IMR-90 (cell line): Measurements from ENCODE around the gene CIITA. TPM values are rescaled to one million over a fixed set of nuclear protein-coding genes. Genes with fewer than 3 reads are reported as not detected.
A peak's percentile ranks its signal among the peaks of the same experiment; 100 is the strongest.

Experiments
- ATAC-seq: fragments of 200-7000 bp; cut with Tn5 transposase; 2 replicates; pipeline ENCODE4 v1.9.1; 2020; ENCODE audit warnings: low read depth, mild to moderate bottlenecking, moderate library complexity
- BruUV-seq: library from RNA; stranded (reverse); fragments of 400-500 nt; replicated peaks from 2 replicates; lab custom pipeline; 2021; lab: Mats Ljungman, UMichigan
- CTCF ChIA-PET: fragments of 300-600 bp; formaldehyde crosslinking; extraction: SDS; loops from one replicate; lab custom pipeline; 2021; ENCODE audit warnings: antibody characterized with exemption; lab: Yijun Ruan, JAX
- POLR2A ChIA-PET: fragments of 300-600 bp; sonication (Branson Sonifier 250); formaldehyde crosslinking; loops from one replicate; lab custom pipeline; 2022; ENCODE audit warnings: antibody characterized with exemption; ENCODE audit not compliant: unreplicated experiment; lab: Charles Lee
- DNase-seq: peaks from one replicate; pipeline ENCODE4 v3.0.0; 2013
- H2AFZ ChIP-seq: replicated peaks from 2 replicates; pipeline ENCODE3; 2013; ENCODE audit warnings: low read length, mild to moderate bottlenecking; ENCODE audit not compliant: poor library complexity
- H2AK5ac ChIP-seq: 2 replicates; pipeline ENCODE4 v1.6.1; 2013; ENCODE audit warnings: low read depth, low read length, inconsistent platforms
- H2AK9ac ChIP-seq: replicated peaks from 2 replicates; pipeline ENCODE3; 2013; ENCODE audit warnings: mild to moderate bottlenecking, low read depth, low read length, moderate library complexity; ENCODE audit not compliant: poor library complexity
- H2BK120ac ChIP-seq: 2 replicates; pipeline ENCODE4 v1.6.1; 2013; ENCODE audit warnings: low read depth, low read length, inconsistent platforms
- H2BK15ac ChIP-seq: 3 replicates; pipeline ENCODE4 v1.6.1; 2013; ENCODE audit warnings: low read depth, low read length, inconsistent platforms
- H2BK20ac ChIP-seq: 2 replicates; pipeline ENCODE4 v1.6.1; 2013; ENCODE audit warnings: low read depth, mild to moderate bottlenecking, inconsistent platforms, low read length, moderate library complexity
- H2BK5ac ChIP-seq: 2 replicates; pipeline ENCODE4 v1.6.1; 2013; ENCODE audit warnings: mild to moderate bottlenecking, low read depth, low read length, inconsistent platforms; ENCODE audit not compliant: poor library complexity, severe bottlenecking
- H3K14ac ChIP-seq: replicated peaks from 2 replicates; pipeline ENCODE4 v1.6.1; 2013; ENCODE audit warnings: low read depth, low read length, inconsistent platforms
- H3K18ac ChIP-seq: 2 replicates; pipeline ENCODE4 v1.6.1; 2013; ENCODE audit warnings: low read depth, low read length, control low read depth
- H3K23ac ChIP-seq: 2 replicates; pipeline ENCODE4 v1.6.1; 2013; ENCODE audit warnings: low read depth, low read length, inconsistent platforms
- H3K27ac ChIP-seq: 2 replicates; pipeline ENCODE4 v1.5.1; 2013; ENCODE audit warnings: mild to moderate bottlenecking, control low read depth, low read length; ENCODE audit not compliant: insufficient read depth
- H3K27me3 ChIP-seq: 2 replicates; pipeline ENCODE4 v1.6.1; 2013; ENCODE audit warnings: low read length; ENCODE audit not compliant: control insufficient read depth, insufficient read depth
- H3K36me3 ChIP-seq: 2 replicates; pipeline ENCODE4 v1.6.1; 2013; ENCODE audit warnings: low read length, mixed read lengths; ENCODE audit not compliant: control insufficient read depth, insufficient read depth
- H3K4ac ChIP-seq: 2 replicates; pipeline ENCODE4 v1.6.1; 2013; ENCODE audit warnings: low read depth, low read length, inconsistent platforms
- H3K4me1 ChIP-seq: 2 replicates; pipeline ENCODE4 v1.6.1; 2013; ENCODE audit warnings: low read length, mixed read lengths; ENCODE audit not compliant: control insufficient read depth, insufficient read depth
- H3K4me2 ChIP-seq: 2 replicates; pipeline ENCODE4 v1.6.1; 2013; ENCODE audit warnings: low read depth, mild to moderate bottlenecking, control low read depth, low read length, moderate library complexity
- H3K4me3 ChIP-seq: 2 replicates; pipeline ENCODE4 v1.5.1; 2013; ENCODE audit warnings: low read depth, mild to moderate bottlenecking, control low read depth, low read length, moderate library complexity; ENCODE audit not compliant: insufficient read depth
- H3K56ac ChIP-seq: 2 replicates; pipeline ENCODE4 v1.6.1; 2013; ENCODE audit warnings: low read length, inconsistent platforms; ENCODE audit not compliant: insufficient read depth; ENCODE audit errors: extremely low read depth
- H3K79me1 ChIP-seq, 2 experiments: 2 replicates each; pipeline ENCODE4 v1.6.1; 2013; ENCODE audit warnings: low read length in 2 of 2, inconsistent platforms in 1 of 2, low read depth in 1 of 2
- H3K9ac ChIP-seq: 2 replicates; pipeline ENCODE4 v1.6.1; 2013; ENCODE audit warnings: low read depth, low read length, control low read depth
- H3K9me1 ChIP-seq: 2 replicates; pipeline ENCODE4 v1.6.1; 2013; ENCODE audit warnings: low read length, inconsistent platforms; ENCODE audit not compliant: insufficient read depth
- H3K9me3 ChIP-seq: 2 replicates; pipeline ENCODE4 v1.6.1; 2013; ENCODE audit warnings: low read length; ENCODE audit not compliant: control insufficient read depth, insufficient read depth
- H4K20me1 ChIP-seq: 2 replicates; pipeline ENCODE4 v1.6.1; 2013; ENCODE audit warnings: low read length, inconsistent platforms; ENCODE audit not compliant: insufficient read depth
- H4K5ac ChIP-seq: 2 replicates; pipeline ENCODE4 v1.6.1; 2013; ENCODE audit warnings: mild to moderate bottlenecking, low read depth, low read length, control low read depth
- H4K8ac ChIP-seq, 2 experiments: 2 replicates each; pipeline ENCODE4 v1.6.1; 2013; ENCODE audit warnings: low read depth in 2 of 2, low read length in 2 of 2, control low read depth in 1 of 2, inconsistent platforms in 1 of 2
- H4K91ac ChIP-seq: 2 replicates; pipeline ENCODE4 v1.6.1; 2013; ENCODE audit warnings: low read depth, low read length, inconsistent platforms; ENCODE audit not compliant: insufficient read depth
- BHLHE40 ChIP-seq: fragments of 150-350 bp; IDR thresholded peaks from 2 replicates; pipeline ENCODE4 v1.6.1; 2016; ENCODE audit warnings: mild to moderate bottlenecking, low read depth, low read length
- CEBPB ChIP-seq: IDR thresholded peaks from 2 replicates; pipeline ENCODE4 v1.6.1; 2012; ENCODE audit warnings: low read depth, low read length, improper control_type of control experiment
- CHD1 ChIP-seq: IDR thresholded peaks from 2 replicates; pipeline ENCODE4 v1.6.1; 2012; ENCODE audit warnings: low read depth, low read length, improper control_type of control experiment
- CTCF ChIP-seq: conservative IDR thresholded peaks from 2 replicates; pipeline ENCODE4 v1.5.1; 2012; ENCODE audit warnings: mild to moderate bottlenecking, low read depth, low read length, improper control_type of control experiment
- ELK1 ChIP-seq: fragments of 150-350 bp; IDR thresholded peaks from 2 replicates; pipeline ENCODE4 v1.6.1; 2016; ENCODE audit warnings: low read depth, mild to moderate bottlenecking, low read length, moderate library complexity, borderline replicate concordance
- FOS ChIP-seq: fragments of 150-350 bp; IDR thresholded peaks from 2 replicates; pipeline ENCODE4 v1.6.1; 2016; ENCODE audit warnings: low read depth, low read length
- MAFK ChIP-seq: IDR thresholded peaks from 2 replicates; pipeline ENCODE4 v1.6.1; 2012; ENCODE audit warnings: low read depth, low read length, improper control_type of control experiment
- MXI1 ChIP-seq: IDR thresholded peaks from 2 replicates; pipeline ENCODE4 v1.6.1; 2012; ENCODE audit warnings: low read depth, mild to moderate bottlenecking, low read length, moderate library complexity, borderline replicate concordance
- NFE2L2 ChIP-seq: fragments of 150-350 bp; IDR thresholded peaks from 2 replicates; pipeline ENCODE4 v1.6.1; 2016; ENCODE audit warnings: low read depth, mild to moderate bottlenecking, low read length
- RFX5 ChIP-seq: IDR thresholded peaks from 2 replicates; pipeline ENCODE4 v1.8.0; 2012; ENCODE audit warnings: low read depth, mild to moderate bottlenecking, low read length, moderate library complexity
- SMC3 ChIP-seq: fragments of 150-350 bp; IDR thresholded peaks from 2 replicates; pipeline ENCODE4 v1.6.1; 2016; ENCODE audit warnings: low read depth, mild to moderate bottlenecking, antibody characterized with exemption, low read length, moderate library complexity
- WGBS, 2 experiments: methylation state at CpG; one replicate each; pipeline versions ENCODE4 v1.1.5 to v1.1.7; 2013; ENCODE audit warnings: missing lambda C conversion rate in 2 of 2; ENCODE audit not compliant: insufficient read length in 1 of 2; ENCODE audit errors: extremely low coverage in 2 of 2; 5-methylcytosine and 5-hydroxymethylcytosine counted together
- dilution Hi-C: fragments of 300-500 bp; cut with HindIII; formaldehyde crosslinking; loops from one replicate; pipeline ENCODE4 v1.14.3; 2018; ENCODE audit warnings: low sequenced_read_pairs; ENCODE audit not compliant: unreplicated experiment
- in situ Hi-C: fragments of 300-500 bp; cut with MboI; formaldehyde crosslinking; loops from 3 replicates; pipeline ENCODE4 v1.14.3; 2019; ENCODE audit warnings: low sequenced_read_pairs, inconsistent platforms, mixed read lengths
- intact Hi-C: fragments of 100-400 bp; cut with micrococcal nuclease; formaldehyde crosslinking; loops from 2 replicates; pipeline ENCODE4 v1.10.0; 2022
- polyA plus RNA-seq, 3 experiments: library from polyadenylated mRNA; depleted of rRNA; stranded (reverse); fragments of >200 nt; gene quantifications; 2 replicates each; pipeline ENCODE4 v1.2.3, GENCODE V29; 2012; ENCODE audit warnings: low replicate concordance in 1 of 3
- total RNA-seq: library from RNA; depleted of rRNA; stranded (reverse); fragments of >200 nt; gene quantifications from 2 replicates; pipeline ENCODE4 v1.2.3, GENCODE V29; 2012
- TF ChIP-seq, protein P1 (sequence below): fragments of 150-350 bp; IDR thresholded peaks from 2 replicates; pipeline ENCODE4 v1.6.1; 2017; ENCODE audit warnings: mild to moderate bottlenecking, antibody characterized with exemption, low read length, low read depth

The CIITA gene
- total and polyA plus RNA-seq, 2 of the 4 experiments (the other 2 are of a cell fraction) = 0.10 TPM; not detected in 1

DNA sequence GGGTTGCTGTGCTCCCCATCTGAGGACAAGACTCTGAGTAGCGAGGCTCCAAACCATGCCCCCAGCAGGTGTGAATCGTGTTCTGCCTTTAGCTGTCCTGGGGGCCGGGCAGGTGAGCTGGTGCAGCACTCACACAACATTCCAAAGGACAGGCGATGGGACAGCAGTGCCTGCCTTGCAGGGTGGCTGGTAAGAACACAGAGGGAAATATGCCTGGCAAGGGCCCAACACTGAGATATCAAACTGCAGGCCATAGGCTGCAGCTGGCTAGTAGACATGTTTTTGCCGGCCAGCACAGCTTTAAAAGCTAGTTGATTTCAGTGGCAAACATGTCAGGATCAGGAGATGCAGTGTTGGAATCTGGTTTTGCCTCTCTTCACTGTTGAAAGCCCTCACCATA, 91.0 kb downstream of the CIITA start:
- WGBS, 2 experiments = 80% methylated on average over 3 of the region's 5 CpGs; no CpG with 5 or more reads in 1 of the 2 experiments
- CTCF ChIA-PET = interaction anchor here (2.2 kb wide), 1 partner anchor 287 kb away, joined by 12 read pairs; the partner anchor contains the start of gene SOCS1

More for the DNA sequence above, 91.0 kb downstream of the CIITA start:
- in situ Hi-C loops = loop anchor here (5.0 to 25.0 kb wide), 6 partner anchors 284 to 844 kb away; a partner anchor contains a TSS
- no TSS peak for BruUV-seq
- Histone ChIP-seq H3K27ac (peak overlapping the region; percentile 6; the same call in 1 of the 2 replicates), H3K4ac (no peak overlapping the region), H2AFZ (no peak overlapping the region), H3K9me3 (no peaks in the 10 kb centered on the region), H2BK5ac (no peak overlapping the region), H3K9me1 (peaks cover 8% of the 10 kb centered on the region), H3K79me1 (peaks cover 9 to 40% of the 10 kb centered on the region in 2 experiments), H2AK5ac (no peak overlapping the region), H3K4me2 (no peak overlapping the region), H2AK9ac (no peak overlapping the region), H3K27me3 (no peaks in the 10 kb centered on the region), H4K8ac (no peak overlapping the region), H2BK20ac (no peak overlapping the region), H4K5ac (no peak overlapping the region), H3K14ac (no peak overlapping the region), H4K20me1 (peaks cover 5% of the 10 kb centered on the region; the same call in 1 of the 2 replicates), H2BK15ac (no peak overlapping the region), H3K18ac (no peak overlapping the region), H3K23ac (no peak overlapping the region), H3K4me3 (no peak overlapping the region), H3K9ac (no peak overlapping the region), H4K91ac (no peak overlapping the region), H2BK120ac (no peak overlapping the region), H3K4me1 (peaks cover 19% of the 10 kb centered on the region), H3K36me3 (peaks cover 13% of the 10 kb centered on the region; the same call in 1 of the 2 replicates), H3K56ac (no peak overlapping the region)
- no peak for ATAC-seq
- intact Hi-C loops = loop anchor here (10.0 kb wide), 2 partner anchors 677 to 747 kb away; no protein-coding TSS in a partner anchor
- no peak for DNase-seq
- POLR2A ChIA-PET = interaction anchor here (0.6 to 0.9 kb wide), 3 partner anchors 17 to 288 kb away, joined by 3 to 5 read pairs (median 4); partner anchors contain the start of gene SOCS1
- TF ChIP-seq NFE2L2 (no peak), SMC3 (no peak), RFX5 (no peak), ELK1 (no peak), BHLHE40 (no peak), CHD1 (no peak), MXI1 (no peak), MAFK (no peak), CTCF (no peak), FOS (no peak), CEBPB (no peak)
- TF ChIP-seq, protein P1, sequence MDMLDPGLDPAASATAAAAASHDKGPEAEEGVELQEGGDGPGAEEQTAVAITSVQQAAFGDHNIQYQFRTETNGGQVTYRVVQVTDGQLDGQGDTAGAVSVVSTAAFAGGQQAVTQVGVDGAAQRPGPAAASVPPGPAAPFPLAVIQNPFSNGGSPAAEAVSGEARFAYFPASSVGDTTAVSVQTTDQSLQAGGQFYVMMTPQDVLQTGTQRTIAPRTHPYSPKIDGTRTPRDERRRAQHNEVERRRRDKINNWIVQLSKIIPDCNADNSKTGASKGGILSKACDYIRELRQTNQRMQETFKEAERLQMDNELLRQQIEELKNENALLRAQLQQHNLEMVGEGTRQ = no peak
- dilution Hi-C loops = no loop called here
